Heart right ventricle (tissue), 16 donors: ENCODE data around the gene F8A1. TPM values are rescaled to one million over a fixed set of nuclear protein-coding genes. Genes with fewer than 3 reads are reported as not detected.
"Not testable (repeated sequence)": the region's sequence is repeated elsewhere in the genome, so short reads cannot be mapped to it uniquely, and the experiment has no call there.

Experiments used
- ATAC-seq, 8 donors: fragments of 200-7000 bp; cut with Tn5 transposase; one replicate each; pipeline ENCODE4 v1.9.1; 2020; ENCODE audit warnings: mild to moderate bottlenecking in 8 of 8, moderate library complexity in 8 of 8, moderate number of reproducible peaks in 1 of 8
- DNase-seq, 2 donors: peaks; one replicate each; pipeline ENCODE4 v3.0.0-alpha.2; 2020
- H3K27ac ChIP-seq, 10 donors: fragments of 200-600 bp; sonication (generic) in 2 of 10; one replicate each; pipeline versions ENCODE4 v1.5.0 to v1.8.0; 2020 to 2022; ENCODE audit warnings: mild to moderate bottlenecking in 3 of 10
- H3K27me3 ChIP-seq, 7 donors: fragments of 200-600 bp; one replicate each; pipeline ENCODE4 v1.8.0; 2021 to 2022; ENCODE audit warnings: mild to moderate bottlenecking in 2 of 7
- H3K36me3 ChIP-seq, 9 donors: fragments of 200-600 bp; sonication (generic) in 1 of 9; one replicate each; pipeline versions ENCODE4 v1.5.0 to v1.8.0; 2020 to 2022; ENCODE audit warnings: mild to moderate bottlenecking in 2 of 9
- H3K4me1 ChIP-seq, 9 donors: fragments of 200-600 bp; sonication (generic) in 1 of 9; one replicate each; pipeline versions ENCODE4 v1.5.0 to v1.8.0; 2020 to 2022; ENCODE audit warnings: mild to moderate bottlenecking in 4 of 9
- H3K4me3 ChIP-seq, 10 donors: fragments of 200-600 bp; sonication (generic) in 2 of 10; one replicate each; pipeline versions ENCODE4 v1.5.0 to v1.8.0; 2020 to 2022; ENCODE audit warnings: mild to moderate bottlenecking in 7 of 10, moderate library complexity in 2 of 10
- H3K9me3 ChIP-seq, 11 donors: fragments of 200-600 bp in 10 of 11; sonication (generic) in 2 of 11; one replicate each; pipeline versions ENCODE4 v1.5.0 to v1.8.0; 2013 to 2022; ENCODE audit warnings: mild to moderate bottlenecking in 2 of 11, control low read depth in 1 of 11, moderate library complexity in 1 of 11
- CTCF ChIP-seq, 9 donors: fragments of 200-600 bp; sonication (generic) in 2 of 9; IDR thresholded peaks; one replicate each; pipeline versions ENCODE4 v1.5.0 to v1.8.0; 2021 to 2022; ENCODE audit warnings: antibody characterized with exemption in 9 of 9, mild to moderate bottlenecking in 5 of 9, moderate library complexity in 1 of 9
- WGBS, 2 donors: extraction: QIAGEN DNeasy Blood & Tissue Kit; methylation state at CpG; one replicate each; pipeline ENCODE4 v1.1.7; 2013; ENCODE audit warnings: inconsistent platforms in 1 of 2; 5-methylcytosine and 5-hydroxymethylcytosine counted together
- intact Hi-C, 10 donors: fragments of 100-400 bp; cut with DNase I; formaldehyde crosslinking; loops; one replicate each; pipeline versions ENCODE4 v1.11.1 to v1.14.2; 2022
- long read RNA-seq, 3 donors: library from polyadenylated mRNA; unstranded; transcript quantifications; one replicate each; pipeline ENCODE4 v2.0.0, GENCODE V29; 2020 to 2021
- polyA plus RNA-seq, 2 donors: library from polyadenylated mRNA; stranded (reverse); fragments of 200-250 nt; gene quantifications; one replicate each; pipeline ENCODE4 v1.2.3, GENCODE V29; 2013
- total RNA-seq, 10 donors: library from RNA; stranded (reverse); fragmentation: NEBNext Ultra II Directional in 3 of 10; extraction: Animal tissue kit (Norgen Biotek cat#: 25700) in 3 of 10; gene quantifications; one replicate each; pipeline versions ENCODE4 v1.2.1 to v1.2.4, GENCODE V29; 2021 to 2023
- donor health status: Arrhythmogenic right ventricular cardiomyopathy.
- donor health status: ischemic (EF 13 %, LVEDD 7.1; RV severe dilation, severe dysfunction).
- donor health status: healthy with polysubstance abuse.
- donor health status: DM: no; HTN: yes; CAD: no.
- donor health status: DM: no; HTN: no; CAD: no.
- donor health status: ischemic (EF 25% LVEDD 6.9; RV normal size, moderate dysfunction).
- donor health status: ischemic (EF 25% LVEDD 5.7; RV mildly dilated, moderate dysfunction).
- donor health status: healthy.
- donor health status: DM: yes; HTN: yes; CAD: no.
- donor health status: Ischemic cardiomyopathy.
- donor health status: ischemic (EF 35%, LVEDD 5.7; RV mildly dilated, moderate dysfunction).
- donor health status: nonischemic (EF 11% LVEDD 7.7; RV severe dilation, severe dysfunction).
- donor health status: DM: yes; HTN: yes; CAD: no.
- donor health status: PGD.
- donor health status: ischemic (EF 29% LVEDD 5.4; RV normal size, mild dysfunction).
- donor health status: nonischemic (EF 23%, LVEDD 6.1; RV moderate dilation, normal function).

The F8A1 gene
- total RNA-seq (10 to 100 TPM; 16.1 to 34.3 (median 26.9) TPM), polyA plus RNA-seq (10 to 100 TPM; 13.9 to 41.5 TPM)
- long read RNA-seq, donor 1, transcript F8A1-201 (1 exons, 1,713 nt): major isoform, 106 of 106 reads
- long read RNA-seq, donor 1, partial matches to known transcripts: 0 of 106 reads
- long read RNA-seq, donor 1, other reads (novel, unspliced or antisense): 0 of 106 reads
- long read RNA-seq, donor 2, transcript F8A1-201 (1 exons, 1,713 nt): major isoform, 75 of 75 reads
- long read RNA-seq, donor 2, partial matches to known transcripts: 0 of 75 reads
- long read RNA-seq, donor 2, other reads (novel, unspliced or antisense): 0 of 75 reads
- long read RNA-seq, donor 3: 0 reads

- H3K9me3 ChIP-seq, H3K4me1 ChIP-seq, H3K27me3 ChIP-seq, H3K36me3 ChIP-seq, intact Hi-C loops: not testable (repeated sequence)
- H3K4me3 ChIP-seq: peak within 1 kb of the TSS in 3 of 10 donors; percentile 26 to 45 (median 32)
- peak; percentile 69 to 90 (median 82) for ATAC-seq
- H3K27ac ChIP-seq: peak within 1 kb of the TSS in 1 of 10 donors; percentile 41
- peak; percentile 5 to 40 for DNase-seq
- WGBS, 2 donors: 0% methylated on average over 8 of the region's 91 CpGs; no CpG with 5 or more reads in 1 of the 2 donors
These were observed at the start of gene F8A1 for GRCh38 chrX:154886069-154886788. F8A1 (plus strand) TSS chrX:154886355; CDS start chrX:154886375, 20 bp downstream.

GRCh38 chrX:154840856-154841255 lies 45.3 kb upstream of the F8A1 start:
- no peak for ATAC-seq
- intact Hi-C loops: loop anchor here in 1 of 10 donors (10.0 kb wide), 1 partner anchor 1186 kb away; no protein-coding TSS in a partner anchor
- no peaks in the 10 kb centered on the region for H3K27me3 ChIP-seq
- no peaks in the 10 kb centered on the region for H3K4me1 ChIP-seq
- DNase-seq: no peak
- no peak overlapping the region for H3K27ac ChIP-seq
- 93 to 98% methylated on average over 2 of the region's 2 CpGs for WGBS, 2 donors
- peaks cover 0 to 15% (median 0%) of the 10 kb centered on the region in 9 donors for H3K36me3 ChIP-seq
- H3K9me3 ChIP-seq: no peaks in the 10 kb centered on the region
- H3K4me3 ChIP-seq: no peak overlapping the region
- TF ChIP-seq CTCF (IDR thresholded peaks at IDR 0.05): peak in 7 of 9 donors; percentile 33 to 57 (median 49)

GRCh38 chrX:154850957-154851611 lies 35.1 kb upstream of the F8A1 start:
- peaks cover 0 to 45% (median 0%) of the 10 kb centered on the region in 9 donors for H3K36me3 ChIP-seq
- no peak for TF ChIP-seq CTCF (IDR thresholded peaks at IDR 0.05)
- no peaks in the 10 kb centered on the region for H3K27me3 ChIP-seq
- ATAC-seq (no peak), DNase-seq (no peak)
- no peaks in the 10 kb centered on the region for H3K4me1 ChIP-seq
- no peak overlapping the region for H3K4me3 ChIP-seq
- peaks cover 0 to 3% (median 0%) of the 10 kb centered on the region in 11 donors for H3K9me3 ChIP-seq
- intact Hi-C loops: loop anchor here in 1 of 10 donors (10.0 kb wide), 1 partner anchor 54 kb away; no protein-coding TSS in a partner anchor
- 100% methylated on average over 1 of the region's 1 CpG for WGBS, 2 donors
- no peak overlapping the region for H3K27ac ChIP-seq

- H3K36me3 ChIP-seq: peaks cover 0 to 66% (median 0%) of the 10 kb centered on the region in 9 donors
- H3K27ac ChIP-seq: no peak overlapping the region
- ATAC-seq: no peak
- no peak for TF ChIP-seq CTCF (IDR thresholded peaks at IDR 0.05)
- H3K9me3 ChIP-seq: no peaks in the 10 kb centered on the region
- no peaks in the 10 kb centered on the region for H3K27me3 ChIP-seq
- no peaks in the 10 kb centered on the region for H3K4me1 ChIP-seq
- DNase-seq: no peak
- H3K4me3 ChIP-seq: no peak overlapping the region
- intact Hi-C loops: loop anchor here in 1 of 10 donors (10.0 kb wide), 1 partner anchor 50 kb away; no protein-coding TSS in a partner anchor
These were observed 30.9 kb upstream of the F8A1 start for GRCh38 chrX:154855256-154855655.

GRCh38 chrX:154868522-154868921 lies 17.6 kb upstream of the F8A1 start:
- H3K4me3 ChIP-seq, intact Hi-C loops, ATAC-seq, H3K27ac ChIP-seq, H3K36me3 ChIP-seq, H3K4me1 ChIP-seq, DNase-seq, H3K27me3 ChIP-seq: not testable (repeated sequence)
- peaks cover 0 to 55% (median 3%) of the 10 kb centered on the region in 11 donors for H3K9me3 ChIP-seq
